A204.1 (cell line): Measurements from ENCODE around the gene PTPRD.
"Not testable (repeated sequence)": the region's sequence is repeated elsewhere in the genome, so short reads cannot be mapped to it uniquely, and the experiment has no call there.

Experiments used
- FAIRE-seq: peaks from 2 replicates; lab custom pipeline; 2012; peaks lifted over from hg19 to GRCh38; lab: Jason Lieb, UNC

Gene PTPRD

GRCh38 chr9:8968350-8968749 is 1644.5 kb downstream of the PTPRD start:
- not testable (repeated sequence) for FAIRE-seq

- FAIRE-seq: no peak
Observed at GRCh38 chr9:8963885-8964284, 1648.9 kb downstream of the PTPRD start.

GRCh38 chr9:8962084-8962483 is 1650.7 kb downstream of the PTPRD start:
- FAIRE-seq: no peak

GRCh38 chr9:8961186-8961851 is 1651.5 kb downstream of the PTPRD start:
- FAIRE-seq: no peak

- FAIRE-seq: no peak
Observed at GRCh38 chr9:8960254-8960653, 1652.5 kb downstream of the PTPRD start.

- no peak for FAIRE-seq
Observed at GRCh38 chr9:8958358-8958757, 1654.4 kb downstream of the PTPRD start.

- no peak for FAIRE-seq
Observed at GRCh38 chr9:8955315-8955714, 1657.5 kb downstream of the PTPRD start.

- no peak for FAIRE-seq
Observed at GRCh38 chr9:8946461-8946860, 1666.3 kb downstream of the PTPRD start.

- FAIRE-seq: peak; percentile 29
Observed at GRCh38 chr9:8943392-8943791, 1669.4 kb downstream of the PTPRD start.

GRCh38 chr9:8940650-8941049 is 1672.2 kb downstream of the PTPRD start:
- no peak for FAIRE-seq

GRCh38 chr9:8926461-8926860 is 1686.3 kb downstream of the PTPRD start:
- no peak for FAIRE-seq

- no peak for FAIRE-seq
Observed at GRCh38 chr9:8924562-8924961, 1688.2 kb downstream of the PTPRD start.

GRCh38 chr9:8920478-8921183 is 1692.2 kb downstream of the PTPRD start:
- not testable (repeated sequence) for FAIRE-seq

GRCh38 chr9:8917956-8918739 is 1694.7 kb downstream of the PTPRD start:
- no peak for FAIRE-seq

GRCh38 chr9:8916771-8917170 is 1696.0 kb downstream of the PTPRD start:
- FAIRE-seq: no peak

GRCh38 chr9:8907868-8908267 is 1704.9 kb downstream of the PTPRD start:
- FAIRE-seq: no peak

- no peak for FAIRE-seq
Observed at GRCh38 chr9:8905731-8906130, 1707.1 kb downstream of the PTPRD start.

GRCh38 chr9:8904771-8905515 is 1707.9 kb downstream of the PTPRD start:
- FAIRE-seq: no peak

- no peak for FAIRE-seq
Observed at GRCh38 chr9:8903077-8903476, 1709.7 kb downstream of the PTPRD start.

- no peak for FAIRE-seq
Observed at GRCh38 chr9:8901146-8901545, 1711.7 kb downstream of the PTPRD start.

- no peak for FAIRE-seq
Observed at GRCh38 chr9:8899511-8899910, 1713.3 kb downstream of the PTPRD start.

- peak; percentile 32 for FAIRE-seq
Observed at GRCh38 chr9:8895861-8896224, 1717.0 kb downstream of the PTPRD start.
